C4-2B (cell line): Measurements from ENCODE around the gene TUSC2.

Experiments used
- H3K27ac ChIP-seq: fragments of 450-650 bp; 2 replicates; pipeline ENCODE4 v1.5.1; 2017
- ZFX ChIP-seq: fragments of 450-650 bp; IDR thresholded peaks from 2 replicates; pipeline ENCODE4 v1.6.1; 2017
- TF ChIP-seq, protein P1 (sequence below): fragments of 450-650 bp; conservative IDR thresholded peaks from 2 replicates; pipeline ENCODE4 v1.5.1; 2017; ENCODE audit warnings: mild to moderate bottlenecking

Gene TUSC2

DNA sequence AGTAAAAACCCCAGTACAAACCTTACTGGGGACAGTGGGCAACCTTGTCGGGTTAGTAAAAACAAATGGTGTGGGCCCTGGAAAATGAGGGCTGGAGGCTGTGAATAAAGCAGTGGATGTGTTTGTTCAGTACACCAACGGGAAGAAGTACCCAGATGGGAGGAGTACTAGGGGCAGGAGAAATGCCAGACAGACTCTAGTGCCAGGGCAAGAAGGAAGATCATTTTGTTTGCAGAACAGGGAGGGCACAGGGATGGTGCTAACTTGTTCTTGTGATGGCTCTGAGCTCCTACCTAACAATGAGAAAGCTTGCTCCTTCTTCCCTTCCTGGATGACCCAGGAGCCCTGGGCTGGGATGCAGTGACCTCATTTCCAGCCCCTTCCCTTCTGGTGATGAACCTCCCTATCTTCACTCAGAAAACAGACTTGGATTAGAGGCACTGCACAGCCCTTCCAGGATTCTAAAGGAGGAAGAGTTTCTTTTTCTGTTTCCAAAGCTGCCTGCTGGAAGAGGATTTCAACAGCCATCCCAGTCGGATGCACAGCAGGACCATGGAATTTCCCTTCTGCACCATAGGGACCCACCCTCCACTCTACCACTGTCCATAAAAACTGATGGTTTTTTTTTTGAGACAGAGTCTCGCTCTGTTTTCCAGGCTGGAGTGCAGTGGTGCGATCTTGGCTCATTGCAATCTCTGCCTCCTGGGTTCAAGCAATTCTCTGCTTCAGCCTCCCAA, 6.5 kb upstream of the TUSC2 start:
- H3K27ac ChIP-seq = peak overlapping the region; percentile 97
- TF ChIP-seq, protein P1, sequence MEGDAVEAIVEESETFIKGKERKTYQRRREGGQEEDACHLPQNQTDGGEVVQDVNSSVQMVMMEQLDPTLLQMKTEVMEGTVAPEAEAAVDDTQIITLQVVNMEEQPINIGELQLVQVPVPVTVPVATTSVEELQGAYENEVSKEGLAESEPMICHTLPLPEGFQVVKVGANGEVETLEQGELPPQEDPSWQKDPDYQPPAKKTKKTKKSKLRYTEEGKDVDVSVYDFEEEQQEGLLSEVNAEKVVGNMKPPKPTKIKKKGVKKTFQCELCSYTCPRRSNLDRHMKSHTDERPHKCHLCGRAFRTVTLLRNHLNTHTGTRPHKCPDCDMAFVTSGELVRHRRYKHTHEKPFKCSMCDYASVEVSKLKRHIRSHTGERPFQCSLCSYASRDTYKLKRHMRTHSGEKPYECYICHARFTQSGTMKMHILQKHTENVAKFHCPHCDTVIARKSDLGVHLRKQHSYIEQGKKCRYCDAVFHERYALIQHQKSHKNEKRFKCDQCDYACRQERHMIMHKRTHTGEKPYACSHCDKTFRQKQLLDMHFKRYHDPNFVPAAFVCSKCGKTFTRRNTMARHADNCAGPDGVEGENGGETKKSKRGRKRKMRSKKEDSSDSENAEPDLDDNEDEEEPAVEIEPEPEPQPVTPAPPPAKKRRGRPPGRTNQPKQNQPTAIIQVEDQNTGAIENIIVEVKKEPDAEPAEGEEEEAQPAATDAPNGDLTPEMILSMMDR = no peak
- TF ChIP-seq ZFX = no peak

DNA sequence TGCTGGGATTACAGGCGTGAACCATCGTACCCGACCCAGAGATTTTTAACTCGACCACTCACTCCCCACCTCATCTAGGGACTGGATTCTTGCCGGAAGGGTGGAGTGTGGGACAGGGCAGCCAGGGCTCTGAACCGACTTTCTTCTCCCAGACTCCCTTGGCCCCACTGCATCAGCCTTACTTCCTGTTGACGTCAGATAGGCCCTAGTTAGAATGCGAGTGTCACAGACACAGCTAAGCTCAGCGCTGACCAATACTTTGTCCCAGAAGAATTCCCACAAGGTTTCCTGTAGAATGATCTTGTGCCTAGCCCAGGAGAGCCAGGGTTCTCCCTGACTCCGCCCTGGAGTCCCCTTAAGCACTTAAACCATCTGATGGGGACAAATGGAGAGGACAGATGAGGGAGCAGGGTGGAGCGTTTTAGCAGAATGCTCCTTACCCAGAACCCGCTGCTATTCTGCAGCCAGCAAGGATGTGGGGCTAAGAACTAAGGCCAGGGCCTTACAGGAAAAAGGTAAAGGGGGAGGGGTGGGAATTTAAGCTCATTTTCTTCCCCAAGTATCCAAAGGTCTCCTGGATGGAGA, 5.8 kb upstream of the TUSC2 start:
- TF ChIP-seq, protein P1 = no peak
- TF ChIP-seq ZFX = no peak
- H3K27ac ChIP-seq = peak overlapping the region; percentile 97

DNA sequence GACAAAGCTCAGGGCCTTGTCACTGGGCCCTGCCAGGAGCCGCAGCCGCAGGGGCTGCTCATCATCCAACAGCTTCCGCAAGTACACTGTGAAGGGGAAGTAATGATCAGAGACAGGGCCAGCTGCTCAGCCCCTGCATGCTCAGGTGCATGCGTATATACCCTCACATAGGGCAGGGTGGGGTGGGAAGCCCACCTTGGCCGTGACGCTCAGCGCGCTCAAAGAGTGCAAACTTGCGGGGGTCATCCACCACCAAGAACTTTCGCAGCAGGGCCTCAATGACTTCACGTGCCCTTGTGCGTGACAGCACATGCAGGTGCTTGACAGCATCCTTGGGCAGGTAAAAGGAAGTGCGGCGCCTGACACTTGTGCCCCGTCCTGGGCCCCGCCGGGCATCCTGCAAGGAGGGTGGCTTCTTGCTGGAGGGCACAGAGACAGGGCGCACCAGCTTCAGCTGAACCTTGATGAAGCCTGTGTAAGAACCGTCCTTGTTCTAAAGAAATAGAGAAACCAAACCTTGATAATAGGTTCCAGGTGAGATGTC, 3.4 kb upstream of the TUSC2 start:
- TF ChIP-seq ZFX = no peak
- TF ChIP-seq, protein P1 = no peak
- no peak overlapping the region for H3K27ac ChIP-seq

DNA sequence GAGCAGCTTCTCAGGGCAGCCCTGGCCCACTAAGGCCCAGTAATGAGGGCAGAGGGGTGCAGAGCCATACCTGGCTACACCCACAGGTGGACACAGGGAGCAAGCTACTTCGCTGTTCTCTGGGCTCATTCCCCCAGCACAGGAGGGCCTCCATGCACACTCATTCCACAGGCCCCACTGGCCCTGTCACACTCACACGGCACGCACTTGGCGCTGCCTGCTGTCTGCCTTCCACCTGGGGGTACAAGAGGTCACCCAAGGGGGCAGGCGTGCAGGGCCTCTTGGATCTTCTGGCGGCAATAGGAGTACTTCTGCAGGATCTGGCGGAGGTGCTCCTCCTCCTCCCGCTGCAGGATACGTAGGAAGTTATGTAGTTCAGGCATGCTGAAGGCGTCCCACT, 2.3 kb upstream of the TUSC2 start:
- TF ChIP-seq, protein P1 = no peak
- no peak for TF ChIP-seq ZFX

DNA sequence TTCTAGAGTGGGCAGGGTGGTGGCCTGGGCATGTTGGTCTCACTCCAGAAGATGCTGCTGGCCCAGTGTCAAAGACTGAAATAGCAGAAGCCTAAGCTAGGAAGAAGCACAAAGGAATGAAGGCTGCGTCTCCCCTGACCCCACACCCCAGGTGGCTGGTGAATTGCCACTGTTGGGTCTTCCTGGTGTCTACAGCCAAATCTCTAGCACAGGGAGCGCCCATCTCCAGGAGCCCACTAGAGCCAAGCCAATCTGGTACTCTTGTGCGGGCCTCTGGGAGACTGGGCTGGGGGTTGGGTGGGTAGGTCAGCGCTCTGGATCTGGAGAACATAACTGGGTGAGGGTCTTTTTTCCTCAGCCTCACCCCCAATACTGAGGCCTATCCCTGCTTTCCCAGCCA, 894 bp downstream of the TUSC2 start:
- no peak for TF ChIP-seq ZFX
- TF ChIP-seq, protein P1 = no peak
- H3K27ac ChIP-seq = peak overlapping the region; percentile 80

More for the DNA sequence above, 2.3 kb upstream of the TUSC2 start:
- H3K27ac ChIP-seq = no peak overlapping the region

DNA sequence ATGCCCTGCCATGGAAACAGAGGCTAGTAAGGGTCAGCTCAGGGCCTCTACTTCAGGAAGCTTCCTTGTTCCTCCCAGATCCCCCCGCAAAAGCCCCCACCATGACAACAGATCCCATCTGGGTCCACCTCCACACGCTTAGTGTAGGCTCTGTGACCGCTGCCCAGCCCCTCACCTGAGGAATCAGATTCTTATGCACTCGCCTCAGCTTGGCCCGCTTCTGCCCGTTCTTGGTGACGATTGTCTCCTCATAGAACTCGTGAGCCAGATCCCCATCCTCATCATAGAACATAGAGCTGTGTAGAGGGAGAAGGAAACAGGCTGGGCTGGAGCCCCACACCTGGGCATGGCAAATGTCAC, 1.9 kb downstream of the TUSC2 start:
- TF ChIP-seq, protein P1 = no peak
- no peak for TF ChIP-seq ZFX
- no peak overlapping the region for H3K27ac ChIP-seq

DNA sequence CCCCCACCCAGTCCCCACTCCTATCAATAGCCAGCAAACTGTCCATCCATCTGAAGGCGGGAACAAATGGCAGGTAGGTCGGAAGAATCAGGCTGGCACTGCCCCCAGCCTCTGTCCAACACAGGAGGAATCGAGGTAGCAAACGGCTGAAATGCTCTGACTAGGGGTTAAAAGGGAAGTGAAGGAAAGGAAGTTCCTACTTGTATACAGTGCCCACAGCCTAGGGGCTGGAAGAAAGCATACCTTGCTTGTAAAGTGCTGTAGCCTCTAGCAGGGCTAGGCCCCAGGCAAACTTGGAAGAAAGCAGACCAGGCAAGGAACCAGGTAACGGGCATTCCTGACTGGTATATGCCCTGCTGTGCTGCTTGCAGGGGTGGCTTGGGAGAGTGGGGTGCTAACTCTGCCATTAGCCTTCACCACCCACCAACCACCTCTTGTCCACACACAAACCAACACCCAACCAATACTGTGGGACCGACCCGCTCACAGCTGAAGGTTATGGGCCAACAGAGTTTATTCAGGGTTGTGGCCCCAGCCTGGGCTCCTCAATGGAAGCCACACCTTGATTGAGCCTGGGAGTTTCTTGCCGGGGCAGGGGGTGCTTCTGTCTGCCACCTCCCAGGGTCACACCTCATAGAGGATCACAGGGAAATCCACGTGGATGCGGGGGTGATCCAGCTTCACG, 2.4 kb downstream of the TUSC2 start:
- TF ChIP-seq, protein P1 = no peak
- no peak for TF ChIP-seq ZFX
- no peak overlapping the region for H3K27ac ChIP-seq
